GM12878 (cell line): ENCODE data around the gene PSMF1. TPM values are rescaled to one million over a fixed set of nuclear protein-coding genes. Genes with fewer than 3 reads are reported as not detected.

Experiments
- ATAC-seq: fragments of 200-7000 bp; cut with Tn5 transposase; 3 replicates; pipeline ENCODE4 v1.9.1; 2020; ENCODE audit warnings: mild to moderate bottlenecking, moderate library complexity
- BruUV-seq: library from RNA; stranded (reverse); fragments of 400-500 nt; replicated peaks from 2 replicates; lab custom pipeline; 2021; lab: Mats Ljungman, UMichigan
- CTCF ChIA-PET: fragments of 300-600 bp; sonication (Branson Sonifier 250); formaldehyde crosslinking; extraction: SDS; loops from one replicate; lab custom pipeline; 2021; ENCODE audit warnings: inconsistent platforms; lab: Yijun Ruan, JAX
- POLR2A ChIA-PET: fragments of 350-600 bp; formaldehyde crosslinking; extraction: SDS; loops from one replicate; lab custom pipeline; 2021; ENCODE audit warnings: inconsistent platforms; lab: Charles Lee
- RAD21 ChIA-PET: fragments of 300-600 bp; sonication (Branson Sonifier 250); formaldehyde crosslinking; loops from one replicate; lab custom pipeline; 2023; ENCODE audit warnings: antibody characterized with exemption; ENCODE audit not compliant: unreplicated experiment; lab: Charles Lee
- SMC1A ChIA-PET: fragments of 300-600 bp; sonication (Branson Sonifier 250); formaldehyde crosslinking; loops from one replicate; lab custom pipeline; 2023; ENCODE audit not compliant: unreplicated experiment, uncharacterized antibody; lab: Charles Lee
- DNase-seq: peaks from one replicate; pipeline ENCODE4 v3.0.0-alpha.2; 2011; ENCODE audit warnings: low read depth, low spot score
- FAIRE-seq: peaks from 3 replicates; lab custom pipeline; 2011; peaks lifted over from hg19 to GRCh38; lab: Jason Lieb, UNC
- H2AFZ ChIP-seq: 2 replicates; pipeline ENCODE4 v1.6.0; 2011; ENCODE audit warnings: low read depth, low read length, control low read depth; ENCODE audit not compliant: control insufficient read depth
- H3K27ac ChIP-seq: 2 replicates; pipeline ENCODE4 v1.5.1; 2011; ENCODE audit warnings: control low read depth; ENCODE audit not compliant: control insufficient read depth, insufficient read depth
- H3K27me3 ChIP-seq, 2 experiments: replicated peaks in 1 of 2; 2 replicates each; pipeline versions ENCODE4 v1.6.0 to v1.6.1; 2011; ENCODE audit warnings: low read length in 1 of 2; ENCODE audit not compliant: control insufficient read depth in 2 of 2, insufficient read depth in 2 of 2
- H3K36me3 ChIP-seq, 2 experiments: 2 replicates each; pipeline ENCODE4 v1.5.1; 2011; ENCODE audit warnings: low read length in 1 of 2; ENCODE audit not compliant: control insufficient read depth in 2 of 2, insufficient read depth in 2 of 2
- H3K4me1 ChIP-seq: 2 replicates; pipeline ENCODE4 v1.6.1; 2011; ENCODE audit warnings: mild to moderate bottlenecking, low read length, moderate library complexity, mixed read lengths; ENCODE audit not compliant: control insufficient read depth, insufficient read depth
- H3K4me2 ChIP-seq: 2 replicates; pipeline ENCODE4 v1.6.0; 2011; ENCODE audit warnings: control low read depth; ENCODE audit not compliant: control insufficient read depth, insufficient read depth
- H3K4me3 ChIP-seq: fragments of 200-600 bp; sonication (generic); 2 replicates; pipeline ENCODE4 v1.5.1; 2016
- H3K79me2 ChIP-seq: 2 replicates; pipeline ENCODE4 v1.6.0; 2011; ENCODE audit warnings: low read length; ENCODE audit not compliant: control insufficient read depth, insufficient read depth
- H3K9ac ChIP-seq: 2 replicates; pipeline ENCODE4 v1.8.0; 2011; ENCODE audit warnings: low read length, control low read depth, mixed read lengths; ENCODE audit not compliant: control insufficient read depth, insufficient read depth
- H3K9me3 ChIP-seq: replicated peaks from 3 replicates; pipeline ENCODE4 v1.5.1; 2011; ENCODE audit warnings: mild to moderate bottlenecking, low read length; ENCODE audit not compliant: control insufficient read depth, insufficient read depth
- H4K20me1 ChIP-seq: 2 replicates; pipeline ENCODE4 v1.6.0; 2011; ENCODE audit not compliant: control insufficient read depth, insufficient read depth
- CHD1 ChIP-seq: IDR thresholded peaks from 2 replicates; pipeline ENCODE4 v1.6.1; 2012; ENCODE audit warnings: low read depth, low read length, improper control_type of control experiment
- GATAD2B ChIP-seq: fragments of 450-650 bp; conservative IDR thresholded peaks from 2 replicates; pipeline ENCODE4 v1.6.1; 2017; ENCODE audit warnings: low read depth, mild to moderate bottlenecking, moderate library complexity
- JUNB ChIP-seq: IDR thresholded peaks from 2 replicates; pipeline ENCODE4 v1.6.1; 2016; ENCODE audit warnings: antibody characterized with exemption, mild to moderate bottlenecking
- NFIC ChIP-seq: IDR thresholded peaks from 2 replicates; pipeline ENCODE4 v1.6.1; 2012; ENCODE audit warnings: low read depth, mild to moderate bottlenecking, inconsistent platforms, low read length, moderate library complexity
- PKNOX1 ChIP-seq: fragments of 450-650 bp; IDR thresholded peaks from 2 replicates; pipeline ENCODE4 v1.6.1; 2016; ENCODE audit warnings: mild to moderate bottlenecking
- RAD21 ChIP-seq: IDR thresholded peaks from 2 replicates; pipeline ENCODE4 v1.6.1; 2011; ENCODE audit warnings: mild to moderate bottlenecking, low read depth, low read length, moderate library complexity; ENCODE audit not compliant: insufficient read depth
- RBBP5 ChIP-seq: fragments of 200-600 bp; sonication (generic); conservative IDR thresholded peaks from 2 replicates; pipeline ENCODE4 v1.6.1; 2016
- RFX5 ChIP-seq: IDR thresholded peaks from 2 replicates; pipeline ENCODE4 v1.6.1; 2011; ENCODE audit warnings: low read depth, low read length, improper control_type of control experiment
- RUNX3 ChIP-seq: IDR thresholded peaks from 2 replicates; pipeline ENCODE4 v1.6.1; 2012; ENCODE audit warnings: low read length, inconsistent platforms
- TCF12 ChIP-seq: IDR thresholded peaks from 2 replicates; pipeline ENCODE4 v1.6.1; 2011; ENCODE audit warnings: low read depth, mild to moderate bottlenecking, low read length
- TCF3 ChIP-seq: IDR thresholded peaks from 2 replicates; pipeline ENCODE4 v1.6.1; 2012; ENCODE audit warnings: low read depth, mild to moderate bottlenecking, low read length, borderline replicate concordance; ENCODE audit not compliant: insufficient read depth
- TCF7 ChIP-seq: IDR thresholded peaks from 2 replicates; pipeline ENCODE4 v1.6.1; 2014; ENCODE audit warnings: antibody characterized with exemption, borderline replicate concordance
- ZNF274 ChIP-seq: IDR thresholded peaks from one replicate; pipeline ENCODE4 v1.8.0; 2011; ENCODE audit not compliant: insufficient read length, insufficient read depth
- WGBS: methylation state at CpG from one replicate; pipeline ENCODE4 v1.1.6; 2016; ENCODE audit warnings: low lambda C conversion rate; ENCODE audit not compliant: insufficient replicate concordance, insufficient coverage; ENCODE audit errors: missing lambda C conversion rate; 5-methylcytosine and 5-hydroxymethylcytosine counted together
- in situ Hi-C: fragments of 300-500 bp; cut with MboI; formaldehyde crosslinking; loops from 9 replicates; pipeline ENCODE4 v1.14.3; 2018; ENCODE audit warnings: mixed read lengths
- intact Hi-C: fragments of 100-400 bp; cut with micrococcal nuclease; formaldehyde crosslinking; loops from one replicate; pipeline ENCODE4 v1.14.2; 2022; ENCODE audit not compliant: unreplicated experiment
- polyA plus RNA-seq, 11 experiments: library from polyadenylated mRNA; depleted of rRNA in 4 of 11; unstranded in 6 of 11; stranded (reverse) in 5 of 11; fragments of >200 nt; fragmentation: Nextera tagmentation in 4 of 11; fragmentation: Illumina TruSeq in 1 of 11; extraction: Ambion mirVana in 4 of 11; extraction: Trizol in 1 of 11; gene quantifications; 1 replicate in 1 of 11; 2 replicates in 10 of 11; pipeline versions ENCODE4 v1.2.1 to v1.2.3, GENCODE V29; 2011 to 2016; ENCODE audit warnings: inconsistent platforms in 2 of 11, missing spikeins in 2 of 11, low read depth in 1 of 11
- total RNA-seq, 4 experiments: library from RNA; depleted of rRNA in 3 of 4; stranded (reverse); fragments of >200 nt in 3 of 4; fragmentation: Illumina TruSeq in 1 of 4; extraction: Trizol in 1 of 4; gene quantifications; 2 replicates each; pipeline versions ENCODE4 v1.2.1 to v1.2.3, GENCODE V29; 2013 to 2021

The PSMF1 gene
- total and polyA plus RNA-seq, 10 of the 15 experiments (the other 5 are each of a cell fraction or from before 2014, with no cell fraction given): 14.2 to 173 (median 40.6) TPM

DNA sequence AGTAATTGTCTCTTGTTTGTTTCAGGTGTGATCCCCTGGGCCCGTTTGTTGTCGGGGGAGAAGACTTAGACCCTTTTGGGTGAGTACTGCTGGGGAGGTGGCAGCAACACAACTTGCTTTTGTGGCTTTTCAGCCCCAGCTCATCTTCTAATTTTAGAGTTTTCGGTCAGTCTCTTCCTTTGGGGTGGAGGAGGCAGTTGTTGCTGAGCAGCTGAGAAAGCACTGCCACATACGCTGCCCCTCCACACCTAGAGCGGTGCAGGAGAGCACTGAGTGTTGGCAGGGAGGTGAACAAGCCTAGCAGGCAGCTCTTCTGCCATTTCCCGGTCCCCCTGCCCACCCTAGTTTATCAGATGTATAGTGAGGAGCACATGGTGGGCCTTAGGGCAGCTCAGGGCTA is 44.7 kb downstream of the PSMF1 start (continued):
- TF ChIP-seq PKNOX1: no peak
- no peak for TF ChIP-seq TCF3
- no peak for TF ChIP-seq ZNF274
- no peak for TF ChIP-seq RFX5
- TF ChIP-seq JUNB: no peak

- Histone ChIP-seq H3K27me3 (no peaks in the 10 kb centered on the region), H2AFZ (no peak overlapping the region), H3K36me3 (peaks cover 21 to 47% of the 10 kb centered on the region in 2 experiments), H3K79me2 (no peaks in the 10 kb centered on the region), H3K27ac (no peak overlapping the region), H3K4me1 (peaks cover 7% of the 10 kb centered on the region; the same call in 1 of the 2 replicates), H3K4me3 (no peak overlapping the region), H3K4me2 (peak overlapping the region; percentile 26), H4K20me1 (no peaks in the 10 kb centered on the region), H3K9me3 (no peaks in the 10 kb centered on the region), H3K9ac (no peak overlapping the region)
- intact Hi-C loops (no loop called here), in situ Hi-C loops (no loop called here)
- ATAC-seq: no peak
- 47% methylated on average over 2 of the region's 2 CpGs for WGBS
- ChIA-PET POLR2A (no interaction called here), RAD21 (no interaction called here), CTCF (no interaction called here), SMC1A (no interaction called here)
- no peak for TF ChIP-seq CHD1
- TF ChIP-seq TCF12: no peak
- TF ChIP-seq RAD21: no peak
- TF ChIP-seq RUNX3: no peak
- TF ChIP-seq GATAD2B: no peak
- TF ChIP-seq NFIC: no peak
- no peak for TF ChIP-seq TCF7
- TF ChIP-seq RBBP5: no peak
- peak; percentile 18 for FAIRE-seq
- no peak for DNase-seq
- no TSS peak for BruUV-seq
Observed at GRCh38 chr20:1163653-1164052, 45.3 kb downstream of the PSMF1 start.
